K562 (cell line): ENCODE data around the gene ELMO1. TPM values are rescaled to one million over a fixed set of nuclear protein-coding genes. Genes with fewer than 3 reads are reported as not detected.

ENCODE experiments used
- ATAC-seq: fragments of 200-7000 bp; cut with Tn5 transposase; 3 replicates; pipeline ENCODE4 v1.9.1; 2020; ENCODE audit warnings: moderate library complexity
- BruUV-seq: library from RNA; stranded (reverse); fragments of 400-500 nt; replicated peaks from 2 replicates; lab custom pipeline; 2021; lab: Mats Ljungman, UMichigan
- CTCF ChIA-PET: fragments of 300-600 bp; formaldehyde crosslinking; extraction: SDS; loops from one replicate; lab custom pipeline; 2021; ENCODE audit warnings: low intra/inter-chr PET ratio; lab: Yijun Ruan, JAX
- POLR2A ChIA-PET: fragments of 300-600, 350-650 bp; sonication (Branson Sonifier 250); formaldehyde crosslinking; extraction: SDS; loops from one replicate; lab custom pipeline; 2021; ENCODE audit warnings: antibody characterized with exemption, inconsistent platforms; lab: Yijun Ruan, JAX
- DNase-seq, 4 experiments: peaks; one replicate each; pipeline versions ENCODE4 v3.0.0 to v3.0.0-alpha.2; 2011 to 2018; ENCODE audit warnings: low spot score in 3 of 4, mixed read lengths in 3 of 4; ENCODE audit errors: extremely low read depth in 1 of 4
- FAIRE-seq: peaks from 2 replicates; lab custom pipeline; 2011; peaks lifted over from hg19 to GRCh38; lab: Jason Lieb, UNC
- H2AFZ ChIP-seq: 2 replicates; pipeline ENCODE4 v1.6.0; 2011; ENCODE audit warnings: low read depth, low read length, control low read depth, inconsistent platforms
- H3K27ac ChIP-seq: fragments of 200-600 bp; 3 replicates; pipeline ENCODE4 v1.8.0; 2011; ENCODE audit warnings: low read depth, mild to moderate bottlenecking, control low read depth, inconsistent platforms, low read length, moderate library complexity, mixed read lengths; ENCODE audit errors: extremely low read depth
- H3K27me3 ChIP-seq, 2 experiments: fragments of 300-600 bp in 1 of 2; 2 replicates in 1 of 2; 3 replicates in 1 of 2; pipeline versions ENCODE4 v1.6.0 to v1.8.0; 2011; ENCODE audit warnings: inconsistent platforms in 2 of 2, low read length in 2 of 2, mild to moderate bottlenecking in 1 of 2, mixed read lengths in 1 of 2, moderate library complexity in 1 of 2; ENCODE audit not compliant: control insufficient read depth in 2 of 2, insufficient read depth in 2 of 2
- H3K36me3 ChIP-seq: fragments of 300-600 bp; 3 replicates; pipeline ENCODE4 v1.8.0; 2011; ENCODE audit warnings: mild to moderate bottlenecking, low read length, inconsistent platforms; ENCODE audit not compliant: control insufficient read depth, insufficient read depth
- H3K4me1 ChIP-seq, 2 experiments: fragments of 200-600 bp in 1 of 2; replicated peaks in 1 of 2; 2 replicates in 1 of 2; 3 replicates in 1 of 2; pipeline versions ENCODE4 v1.5.1 to v1.8.0; 2011; ENCODE audit warnings: inconsistent platforms in 2 of 2, low read length in 2 of 2, mild to moderate bottlenecking in 1 of 2, mixed read lengths in 1 of 2, moderate library complexity in 1 of 2; ENCODE audit not compliant: control insufficient read depth in 2 of 2, insufficient read depth in 2 of 2
- H3K4me2 ChIP-seq: 2 replicates; pipeline ENCODE4 v1.6.1; 2011; ENCODE audit warnings: low read length, control low read depth, inconsistent platforms, mixed read lengths; ENCODE audit not compliant: insufficient read depth
- H3K4me3 ChIP-seq: fragments of 200-600 bp; sonication (generic), shearing (Covaris generic); 2 replicates; pipeline ENCODE4 v1.5.1; 2016; ENCODE audit warnings: control low read depth, inconsistent platforms
- H3K79me2 ChIP-seq: fragments of 200-600 bp; 3 replicates; pipeline ENCODE4 v1.8.0; 2011; ENCODE audit warnings: low read length, inconsistent platforms; ENCODE audit not compliant: control insufficient read depth, insufficient read depth
- H3K9ac ChIP-seq, 2 experiments: 2 replicates each; pipeline versions ENCODE4 v1.6.0 to v1.6.1; 2011; ENCODE audit warnings: low read depth in 2 of 2, low read length in 2 of 2, control low read depth in 1 of 2, inconsistent platforms in 1 of 2, mild to moderate bottlenecking in 1 of 2, mixed read lengths in 1 of 2; ENCODE audit not compliant: insufficient read depth in 1 of 2
- H3K9me1 ChIP-seq: one replicate; pipeline ENCODE4 v1.6.0; 2011; ENCODE audit warnings: inconsistent platforms, mild to moderate bottlenecking, low read length, moderate library complexity; ENCODE audit not compliant: control insufficient read depth, insufficient read depth
- H3K9me3 ChIP-seq: replicated peaks from 2 replicates; pipeline ENCODE4 v1.5.1; 2011; ENCODE audit warnings: low read depth, low read length, inconsistent platforms; ENCODE audit not compliant: control insufficient read depth, insufficient read depth
- H4K20me1 ChIP-seq: replicated peaks from 2 replicates; pipeline ENCODE4 v1.6.1; 2011; ENCODE audit warnings: low read length, inconsistent platforms, mixed read lengths; ENCODE audit not compliant: control insufficient read depth, insufficient read depth
- EP400 ChIP-seq: fragments of 450-650 bp; IDR thresholded peaks from 2 replicates; pipeline ENCODE4 v1.6.1; 2017; ENCODE audit warnings: antibody characterized with exemption, mild to moderate bottlenecking, moderate library complexity
- NFIC ChIP-seq: fragments of 450-650 bp; IDR thresholded peaks from 2 replicates; pipeline ENCODE4 v1.6.1; 2017; ENCODE audit warnings: mild to moderate bottlenecking, inconsistent platforms
- TSC22D4 ChIP-seq: fragments of 450-650 bp; IDR thresholded peaks from 2 replicates; pipeline ENCODE4 v1.6.1; 2016; ENCODE audit warnings: missing genetic modification characterization, missing biosample characterization, control low read depth
- WGBS: fragments of 100-300 bp; shearing (Covaris generic); methylation state at CpG from one replicate; pipeline ENCODE4 v1.1.6; 2016; ENCODE audit warnings: low coverage, mixed read lengths; ENCODE audit not compliant: insufficient coverage; ENCODE audit errors: missing lambda C conversion rate; 5-methylcytosine and 5-hydroxymethylcytosine counted together
- in situ Hi-C: fragments of 300-500 bp; cut with MboI; formaldehyde crosslinking; loops from 4 replicates; pipeline ENCODE4 v1.15.0; 2018; ENCODE audit warnings: inconsistent platforms, mixed read lengths
- intact Hi-C: fragments of 100-400 bp; cut with micrococcal nuclease; formaldehyde crosslinking; loops from 2 replicates; pipeline ENCODE4 v1.14.2; 2022
- polyA plus RNA-seq, 8 experiments: library from polyadenylated mRNA; depleted of rRNA in 4 of 8; stranded (reverse) in 5 of 8; unstranded in 3 of 8; fragments of >200 nt; fragmentation: Nextera tagmentation in 2 of 8; fragmentation: Illumina TruSeq in 1 of 8; extraction: Ambion mirVana in 2 of 8; extraction: Trizol in 1 of 8; gene quantifications; 2 replicates each; pipeline versions ENCODE4 v1.2.1 to v1.2.3, GENCODE V29; 2011 to 2014; ENCODE audit warnings: inconsistent platforms in 1 of 8, missing spikeins in 1 of 8
- total RNA-seq, 7 experiments: library from RNA; depleted of rRNA in 6 of 7; stranded (reverse); fragments of >200 nt in 6 of 7; fragmentation: Illumina TruSeq in 2 of 7; extraction: Trizol in 2 of 7; gene quantifications; 2 replicates each; pipeline versions ENCODE4 v1.2.1 to v1.2.3, GENCODE V29; 2011 to 2021; ENCODE audit warnings: low replicate concordance in 1 of 7
- TF ChIP-seq, protein P1 (sequence below): fragments of 450-650 bp; IDR thresholded peaks from 2 replicates; pipeline ENCODE4 v1.6.1; 2014; ENCODE audit warnings: low read depth, mild to moderate bottlenecking, moderate library complexity, borderline replicate concordance

The ELMO1 gene
- total and polyA plus RNA-seq, 9 of the 15 experiments (the other 6 are each of a cell fraction or from before 2014, with no cell fraction given), result 0.36 to 7.2 (median 3.6) TPM

DNA sequence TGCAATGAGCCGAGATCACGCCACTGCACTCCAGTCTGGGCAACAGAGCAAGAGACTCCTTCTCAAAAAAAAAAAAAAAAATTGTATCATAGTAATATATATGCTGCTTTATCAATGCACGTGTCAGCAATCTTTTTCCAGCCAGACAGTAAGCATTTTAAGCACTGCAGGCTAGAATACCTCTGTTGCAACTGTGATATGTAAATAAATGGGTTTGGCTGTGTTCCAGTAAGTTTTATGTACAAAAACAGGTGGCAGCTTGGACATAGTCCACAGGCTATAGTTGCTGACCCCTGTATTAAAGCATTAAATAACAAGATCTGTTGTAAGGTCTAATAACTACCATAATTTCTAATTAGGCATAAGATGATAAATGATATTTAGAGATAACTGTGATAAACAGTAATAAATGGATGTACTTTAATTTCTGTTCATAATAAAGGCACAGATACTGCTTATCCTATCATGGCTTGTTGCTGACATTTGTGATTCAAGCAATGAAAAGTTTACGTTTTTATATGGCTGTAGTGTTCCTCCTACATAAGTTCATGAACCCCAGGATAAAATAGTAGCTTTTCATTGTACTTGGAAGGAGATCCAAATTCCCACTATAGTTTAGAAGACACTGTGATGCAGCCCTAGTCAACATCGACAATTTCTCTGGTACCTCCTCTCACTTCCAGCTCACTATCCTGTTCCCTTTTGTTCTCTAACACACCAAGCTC lies 161.4 kb downstream of the ELMO1 start:
- in situ Hi-C loops, result no loop called here

More for the DNA sequence above, 161.4 kb downstream of the ELMO1 start:
- DNase-seq (no peak), FAIRE-seq (no peak), ATAC-seq (no peak)
- no peak overlapping the region for H3K27ac ChIP-seq
- no peak overlapping the region for H3K9ac ChIP-seq
- no TSS peak for BruUV-seq
- H3K9me1 ChIP-seq, result no peaks in the 10 kb centered on the region
- no peaks in the 10 kb centered on the region for H3K4me1 ChIP-seq
- no peaks in the 10 kb centered on the region for H3K9me3 ChIP-seq
- H3K4me2 ChIP-seq, result no peak overlapping the region
- no peak overlapping the region for H2AFZ ChIP-seq
- H4K20me1 ChIP-seq, result no peaks in the 10 kb centered on the region
- TF ChIP-seq EP400, result no peak
- TF ChIP-seq, protein P1, sequence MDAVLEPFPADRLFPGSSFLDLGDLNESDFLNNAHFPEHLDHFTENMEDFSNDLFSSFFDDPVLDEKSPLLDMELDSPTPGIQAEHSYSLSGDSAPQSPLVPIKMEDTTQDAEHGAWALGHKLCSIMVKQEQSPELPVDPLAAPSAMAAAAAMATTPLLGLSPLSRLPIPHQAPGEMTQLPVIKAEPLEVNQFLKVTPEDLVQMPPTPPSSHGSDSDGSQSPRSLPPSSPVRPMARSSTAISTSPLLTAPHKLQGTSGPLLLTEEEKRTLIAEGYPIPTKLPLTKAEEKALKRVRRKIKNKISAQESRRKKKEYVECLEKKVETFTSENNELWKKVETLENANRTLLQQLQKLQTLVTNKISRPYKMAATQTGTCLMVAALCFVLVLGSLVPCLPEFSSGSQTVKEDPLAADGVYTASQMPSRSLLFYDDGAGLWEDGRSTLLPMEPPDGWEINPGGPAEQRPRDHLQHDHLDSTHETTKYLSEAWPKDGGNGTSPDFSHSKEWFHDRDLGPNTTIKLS, result no peak
- TF ChIP-seq TSC22D4, result no peak
- peak; percentile 35; the same call in 1 of the 2 replicates for TF ChIP-seq NFIC
- TF ChIP-seq, all 486 proteins: peak for 1
- H3K4me3 ChIP-seq, result no peak overlapping the region
- H3K79me2 ChIP-seq, result no peaks in the 10 kb centered on the region
- ChIA-PET CTCF (no interaction called here), POLR2A (interaction anchor here (1.0 kb wide), 1 partner anchor 40 kb away, joined by 4 read pairs; no protein-coding TSS in a partner anchor)
- intact Hi-C loops, result no loop called here
- 3% methylated on average over 3 of the region's 5 CpGs for WGBS
- no peaks in the 10 kb centered on the region for H3K36me3 ChIP-seq
- no peaks in the 10 kb centered on the region for H3K27me3 ChIP-seq
